Omental fat pad (tissue), 4 donors: ENCODE measurements around the gene BDH1. TPM values are rescaled to one million over a fixed set of nuclear protein-coding genes. Genes with fewer than 3 reads are reported as not detected.
"Not testable (repeated sequence)": the region's sequence is repeated elsewhere in the genome, so short reads cannot be mapped to it uniquely, and the experiment has no call there.

Source experiments
- ATAC-seq: fragments of 150-250 bp; one replicate; pipeline ENCODE4 v1.9.1; 2016; ENCODE audit warnings: mild to moderate bottlenecking, moderate library complexity; ENCODE audit not compliant: low FRiP score
- DNase-seq: peaks from one replicate; pipeline ENCODE4 v3.0.0-alpha.2; 2019; ENCODE audit warnings: low spot score
- total RNA-seq, 4 donors: library from RNA; depleted of rRNA; stranded (reverse); fragments of >200 nt; gene quantifications; one replicate each; pipeline ENCODE4 v1.1.0, GENCODE V29; 2016
- TF ChIP-seq, protein P1 (sequence below), 3 donors: fragments of 450-650 bp; IDR thresholded peaks; one replicate each; pipeline ENCODE4 v1.5.1; 2016 to 2017; ENCODE audit warnings: antibody characterized with exemption in 3 of 3, mild to moderate bottlenecking in 3 of 3, moderate library complexity in 2 of 3

BDH1 gene
- total RNA-seq, 4 donors from 2014 or later, result 11.9 to 24.9 (median 16.1) TPM

DNA sequence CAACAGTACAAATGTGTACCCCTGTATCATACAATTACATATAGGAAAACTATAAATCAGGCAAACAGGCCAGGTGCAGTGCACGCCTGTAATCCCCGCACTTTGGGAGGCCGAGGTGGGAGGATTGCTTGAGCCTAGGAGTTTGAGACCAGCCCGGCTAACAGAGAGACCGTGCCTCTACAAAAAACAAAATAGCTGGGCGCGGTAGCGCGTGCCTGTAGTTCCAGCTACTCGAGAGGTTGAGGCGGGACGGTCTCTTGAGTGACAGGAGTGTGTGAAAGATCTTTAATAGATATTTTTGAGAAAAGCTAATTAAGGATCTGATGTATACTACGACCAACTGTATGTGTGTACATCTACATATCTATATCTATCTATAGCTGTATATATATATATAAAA lies 33.8 kb upstream of the BDH1 start:
- DNase-seq (no peak), ATAC-seq (no peak)
- TF ChIP-seq, protein P1, sequence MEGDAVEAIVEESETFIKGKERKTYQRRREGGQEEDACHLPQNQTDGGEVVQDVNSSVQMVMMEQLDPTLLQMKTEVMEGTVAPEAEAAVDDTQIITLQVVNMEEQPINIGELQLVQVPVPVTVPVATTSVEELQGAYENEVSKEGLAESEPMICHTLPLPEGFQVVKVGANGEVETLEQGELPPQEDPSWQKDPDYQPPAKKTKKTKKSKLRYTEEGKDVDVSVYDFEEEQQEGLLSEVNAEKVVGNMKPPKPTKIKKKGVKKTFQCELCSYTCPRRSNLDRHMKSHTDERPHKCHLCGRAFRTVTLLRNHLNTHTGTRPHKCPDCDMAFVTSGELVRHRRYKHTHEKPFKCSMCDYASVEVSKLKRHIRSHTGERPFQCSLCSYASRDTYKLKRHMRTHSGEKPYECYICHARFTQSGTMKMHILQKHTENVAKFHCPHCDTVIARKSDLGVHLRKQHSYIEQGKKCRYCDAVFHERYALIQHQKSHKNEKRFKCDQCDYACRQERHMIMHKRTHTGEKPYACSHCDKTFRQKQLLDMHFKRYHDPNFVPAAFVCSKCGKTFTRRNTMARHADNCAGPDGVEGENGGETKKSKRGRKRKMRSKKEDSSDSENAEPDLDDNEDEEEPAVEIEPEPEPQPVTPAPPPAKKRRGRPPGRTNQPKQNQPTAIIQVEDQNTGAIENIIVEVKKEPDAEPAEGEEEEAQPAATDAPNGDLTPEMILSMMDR (IDR thresholded peaks at IDR 0.05), result no peak

DNA sequence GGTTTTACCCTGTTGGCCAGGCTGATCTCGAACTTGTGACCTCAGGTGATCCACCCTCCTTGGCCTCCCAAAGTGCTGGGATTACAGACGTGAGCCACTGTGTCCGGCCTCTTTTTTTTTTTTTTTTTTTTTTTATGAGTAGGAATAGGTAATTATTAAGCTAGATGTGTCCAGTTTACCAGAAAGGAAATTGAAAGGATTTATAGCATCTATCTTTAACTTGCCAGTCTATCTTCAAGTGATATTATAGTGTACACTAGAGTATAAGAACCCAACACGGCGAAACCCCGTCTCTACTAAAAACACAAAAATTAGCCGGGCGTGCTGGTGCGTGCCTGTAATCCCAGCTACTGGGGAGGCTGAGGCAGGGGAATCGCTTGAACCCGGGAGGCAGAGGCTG lies 31.0 kb upstream of the BDH1 start:
- ATAC-seq, result not testable (repeated sequence)

DNA sequence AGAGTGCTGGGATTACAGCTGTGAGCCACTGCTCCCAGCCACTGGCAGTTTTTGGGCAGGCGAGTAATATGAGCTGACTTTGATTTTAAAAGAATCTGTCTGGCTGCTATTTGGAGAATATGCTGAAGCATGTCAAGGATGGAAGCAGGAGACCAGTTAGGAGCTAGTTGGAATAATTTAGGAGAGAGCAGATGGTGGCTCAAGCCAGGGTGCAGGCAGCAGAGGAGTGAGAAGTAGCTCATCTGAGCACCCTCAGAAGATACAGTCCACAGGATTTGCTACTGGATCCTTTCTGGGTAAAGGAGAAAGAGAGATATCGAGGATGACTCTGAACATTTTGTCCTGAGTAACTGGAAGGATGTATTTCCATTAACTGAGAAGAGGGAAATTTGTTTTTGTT lies 30.4 kb upstream of the BDH1 start:
- TF ChIP-seq, protein P1 (IDR thresholded peaks at IDR 0.05), result no peak
- DNase-seq (no peak), ATAC-seq (no peak)

More for the DNA sequence above, 31.0 kb upstream of the BDH1 start:
- DNase-seq, result not testable (repeated sequence)

DNA sequence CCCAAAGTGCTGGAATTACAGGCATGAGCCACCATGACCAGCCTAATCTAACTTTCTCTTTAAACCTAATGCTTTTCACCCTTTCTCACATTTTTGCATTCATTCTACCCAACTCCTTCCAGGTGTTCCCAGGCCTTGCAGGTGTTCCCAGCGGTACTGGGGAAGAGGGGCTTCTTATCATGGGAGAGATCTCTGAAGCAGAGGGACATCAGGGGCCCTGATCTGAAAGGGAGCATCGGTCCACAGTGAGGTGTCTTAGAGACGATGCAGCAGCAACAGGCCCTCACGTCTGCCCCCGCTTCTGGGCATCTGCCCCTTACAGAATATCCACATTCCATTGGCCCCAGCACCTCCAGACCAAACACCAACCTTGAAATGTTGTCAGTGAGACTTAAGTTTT lies 29.0 kb upstream of the BDH1 start:
- DNase-seq (no peak), ATAC-seq (no peak)
- TF ChIP-seq, protein P1 (IDR thresholded peaks at IDR 0.05), result no peak

DNA sequence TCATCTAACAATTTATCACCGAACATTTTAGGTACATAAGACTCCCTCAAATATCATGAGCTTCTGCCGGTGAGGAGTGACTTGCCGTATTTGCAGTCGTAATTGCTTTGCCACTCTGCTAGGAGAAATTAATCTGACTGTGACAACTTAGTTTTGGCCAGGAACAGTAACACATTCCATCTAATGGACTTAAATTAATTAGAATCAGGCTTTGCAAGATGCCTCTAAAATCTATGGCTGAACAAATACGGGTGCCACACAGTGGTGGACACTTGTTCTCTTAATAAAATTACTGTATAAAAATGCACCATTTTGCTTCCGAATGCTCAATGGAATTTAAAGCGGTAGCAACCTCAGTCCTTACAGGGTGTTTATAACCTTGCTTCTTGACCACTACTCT lies 27.6 kb upstream of the BDH1 start:
- DNase-seq (no peak), ATAC-seq (no peak)
- TF ChIP-seq, protein P1 (IDR thresholded peaks at IDR 0.05), result no peak

DNA sequence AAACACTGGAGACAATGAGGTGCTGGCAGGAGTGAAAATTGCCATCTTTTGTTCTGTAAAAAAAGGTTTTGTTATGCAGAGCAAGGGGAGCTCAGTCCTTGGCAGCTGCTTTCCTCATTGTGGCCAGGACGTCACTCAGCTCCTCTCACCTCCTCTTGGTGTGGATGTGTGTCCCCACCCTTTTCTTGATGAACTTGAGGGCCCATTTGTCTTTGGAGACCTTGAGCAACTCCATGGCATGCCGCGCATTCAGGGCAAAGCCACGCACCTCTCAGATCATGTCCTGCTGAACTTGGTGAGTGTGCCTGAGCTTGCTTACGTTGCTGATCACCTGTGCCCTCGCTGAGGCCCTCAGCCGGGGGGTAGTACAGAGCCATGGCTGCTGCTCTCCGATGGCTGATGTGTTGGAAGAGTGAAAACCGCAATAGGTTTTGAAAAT lies 24.5 kb upstream of the BDH1 start:
- no peak for ATAC-seq
- no peak for DNase-seq
- TF ChIP-seq, protein P1 (IDR thresholded peaks at IDR 0.05), result no peak

DNA sequence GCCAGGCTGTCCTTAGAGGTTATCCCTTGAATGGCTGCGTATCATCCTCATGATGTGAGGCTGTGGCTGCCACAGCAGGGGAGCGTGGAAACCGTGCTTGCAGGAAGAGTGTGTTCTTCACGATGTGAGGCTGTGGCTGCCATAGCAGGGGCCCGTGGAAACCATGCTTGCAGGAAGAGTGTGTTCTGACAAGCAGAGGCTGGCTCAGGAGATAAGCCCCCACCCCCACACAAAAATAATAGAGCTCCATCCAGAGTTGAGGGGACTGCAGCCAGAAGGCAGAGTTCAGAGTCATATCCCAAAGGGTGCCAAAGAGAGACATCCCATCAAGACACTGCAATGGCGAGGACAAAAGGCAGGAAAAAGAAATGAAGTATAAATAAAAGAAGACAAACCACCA lies 22.6 kb upstream of the BDH1 start:
- TF ChIP-seq, protein P1 (IDR thresholded peaks at IDR 0.05), result no peak
- no peak for ATAC-seq
- DNase-seq, result no peak
